NCI-H1417 (cell line): ENCODE measurements around the gene ZNF831.

Experiments used
- DNase-seq, 3 experiments: peaks; one replicate each; lab custom pipeline; 2025; lab: John Stamatoyannopoulos, UW

ZNF831 gene

DNA sequence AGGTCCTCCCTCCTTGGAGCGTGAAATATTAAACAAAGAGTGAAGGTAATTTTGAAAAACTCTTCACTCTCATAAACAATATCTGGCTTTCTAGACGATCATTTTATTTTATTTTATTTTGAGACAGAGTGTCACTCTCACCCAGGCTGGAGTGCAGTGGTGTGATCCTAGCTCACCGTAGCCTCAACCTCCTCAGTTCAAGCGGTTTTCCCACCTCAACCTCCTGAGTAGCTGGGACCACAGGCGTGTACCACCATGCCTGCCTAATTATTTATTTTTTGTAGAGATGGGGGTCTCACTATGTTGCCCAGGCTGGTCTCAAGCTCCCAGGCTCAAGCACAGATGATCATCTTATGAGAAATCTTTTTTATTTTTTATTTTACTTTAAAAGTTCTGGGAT is 16.4 kb downstream of the ZNF831 start:
- no peak for DNase-seq

- DNase-seq = no peak
Observed at GRCh38 chr20:59181936-59182335, 18.3 kb downstream of the ZNF831 start.

GRCh38 chr20:59182401-59183044 is 18.9 kb downstream of the ZNF831 start:
- no peak for DNase-seq

GRCh38 chr20:59183751-59184150 is 20.1 kb downstream of the ZNF831 start:
- no peak for DNase-seq

GRCh38 chr20:59184880-59185447 is 21.3 kb downstream of the ZNF831 start:
- DNase-seq = peak in 1 of 3 experiments; percentile 37

DNA sequence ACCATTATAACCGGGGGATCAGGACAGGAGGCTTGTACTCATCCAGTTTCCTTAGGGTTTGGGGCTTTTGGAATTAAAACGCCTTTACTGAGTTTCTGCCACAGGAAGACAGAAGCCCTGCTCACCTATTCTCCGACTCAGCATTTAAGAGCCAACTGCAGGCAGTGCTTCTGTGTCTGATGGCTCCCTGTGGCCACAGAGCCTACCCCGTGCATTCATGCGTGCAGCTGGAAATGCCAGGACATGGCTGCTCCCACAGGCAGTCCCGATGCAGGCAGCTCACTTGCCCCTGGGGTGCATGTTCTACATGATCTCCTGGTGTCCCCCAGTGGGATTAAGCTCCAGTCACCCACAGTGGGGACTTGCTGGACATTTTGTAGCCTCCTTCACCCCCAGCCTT is 22.2 kb downstream of the ZNF831 start:
- no peak for DNase-seq

GRCh38 chr20:59190466-59190865 is 26.8 kb downstream of the ZNF831 start:
- DNase-seq = no peak

GRCh38 chr20:59191036-59191755 is 27.6 kb downstream of the ZNF831 start:
- DNase-seq = no peak

DNA sequence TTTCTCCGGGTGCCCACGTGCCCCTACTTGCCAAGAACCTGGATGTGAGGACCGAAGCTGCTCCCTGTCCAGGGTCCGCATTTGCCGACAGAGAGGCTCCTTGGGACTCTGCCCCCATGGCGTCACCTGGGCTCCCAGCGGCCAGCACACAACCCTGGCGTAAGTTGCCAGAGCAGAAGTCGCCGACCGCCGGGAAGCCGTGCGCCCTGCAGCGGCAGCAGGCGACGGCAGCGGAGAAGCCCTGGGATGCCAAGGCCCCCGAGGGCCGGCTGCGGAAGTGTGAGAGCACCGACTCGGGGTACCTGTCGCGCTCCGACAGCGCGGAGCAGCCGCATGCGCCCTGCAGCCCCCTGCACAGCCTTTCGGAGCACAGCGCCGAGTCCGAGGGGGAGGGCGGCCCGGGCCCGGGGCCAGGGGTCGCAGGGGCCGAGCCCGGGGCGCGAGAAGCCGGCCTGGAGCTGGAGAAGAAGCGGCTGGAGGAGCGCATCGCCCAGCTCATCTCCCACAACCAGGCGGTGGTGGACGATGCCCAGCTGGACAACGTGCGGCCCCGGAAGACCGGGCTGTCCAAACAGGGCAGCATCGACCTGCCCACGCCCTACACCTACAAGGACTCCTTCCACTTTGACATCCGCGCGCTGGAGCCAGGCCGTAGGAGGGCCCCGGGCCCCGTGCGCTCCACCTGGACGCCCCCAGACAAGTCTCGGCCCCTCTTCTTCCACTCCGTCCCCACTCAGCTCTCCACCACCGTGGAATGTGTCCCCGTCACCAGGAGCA is 28.3 kb downstream of the ZNF831 start:
- DNase-seq = no peak

- DNase-seq = no peak
Observed at GRCh38 chr20:59192533-59192896, 28.9 kb downstream of the ZNF831 start.

DNA sequence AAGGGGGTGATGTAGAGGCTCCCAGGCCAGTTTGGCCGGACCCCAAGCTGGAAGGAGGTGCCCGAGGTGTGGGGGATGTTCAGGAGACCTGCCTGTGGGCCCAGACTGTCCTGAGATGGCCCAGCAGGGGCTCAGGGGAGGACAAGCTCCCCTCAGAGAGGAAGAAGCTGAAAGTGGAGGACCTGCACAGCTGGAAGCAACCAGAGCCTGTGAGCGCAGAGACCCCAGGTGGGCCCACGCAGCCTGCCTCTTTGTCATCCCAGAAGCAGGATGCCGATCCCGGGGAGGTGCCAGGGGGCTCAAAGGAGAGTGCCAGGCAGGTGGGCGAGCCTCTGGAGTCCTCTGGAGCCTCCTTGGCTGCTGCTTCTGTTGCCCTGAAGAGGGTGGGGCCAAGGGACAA is 29.7 kb downstream of the ZNF831 start:
- DNase-seq = no peak

DNA sequence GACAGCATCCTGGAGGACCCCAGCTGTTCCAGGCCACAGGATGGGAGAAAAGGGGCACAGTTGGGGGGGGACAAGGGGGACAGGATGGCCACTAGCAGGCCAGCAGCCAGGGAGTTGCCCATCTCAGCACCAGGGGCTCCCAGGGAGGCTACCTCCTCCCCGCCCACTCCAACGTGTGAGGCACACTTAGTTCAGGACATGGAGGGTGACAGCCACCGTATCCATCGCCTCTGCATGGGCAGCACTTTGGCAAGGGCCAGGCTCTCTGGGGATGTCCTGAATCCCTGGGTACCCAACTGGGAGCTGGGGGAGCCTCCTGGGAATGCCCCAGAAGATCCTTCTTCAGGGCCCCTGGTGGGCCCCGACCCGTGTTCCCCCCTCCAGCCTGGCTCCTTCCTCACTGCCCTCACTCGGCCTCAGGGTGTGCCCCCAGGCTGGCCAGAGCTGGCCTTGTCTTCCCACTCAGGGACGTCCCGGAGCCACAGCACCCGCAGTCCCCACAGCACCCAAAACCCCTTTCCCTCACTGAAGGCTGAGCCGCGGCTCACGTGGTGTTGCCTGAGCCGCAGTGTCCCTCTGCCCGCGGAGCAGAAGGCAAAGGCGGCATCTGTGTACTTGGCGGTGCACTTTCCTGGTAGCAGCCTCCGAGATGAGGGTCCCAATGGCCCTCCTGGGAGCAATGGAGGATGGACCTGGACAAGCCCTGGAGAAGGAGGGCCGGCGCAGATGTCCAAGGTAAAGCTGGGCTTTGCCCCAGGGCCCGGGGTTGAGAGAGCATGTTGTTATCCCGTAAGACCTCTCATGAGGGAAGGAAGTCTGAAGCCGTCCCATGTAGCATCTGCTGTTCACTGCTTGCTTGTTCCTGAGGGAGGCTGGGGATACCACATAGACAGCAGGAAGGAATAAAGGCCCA is 30.7 kb downstream of the ZNF831 start:
- DNase-seq = no peak

GRCh38 chr20:59195316-59195993 is 31.8 kb downstream of the ZNF831 start:
- no peak for DNase-seq

DNA sequence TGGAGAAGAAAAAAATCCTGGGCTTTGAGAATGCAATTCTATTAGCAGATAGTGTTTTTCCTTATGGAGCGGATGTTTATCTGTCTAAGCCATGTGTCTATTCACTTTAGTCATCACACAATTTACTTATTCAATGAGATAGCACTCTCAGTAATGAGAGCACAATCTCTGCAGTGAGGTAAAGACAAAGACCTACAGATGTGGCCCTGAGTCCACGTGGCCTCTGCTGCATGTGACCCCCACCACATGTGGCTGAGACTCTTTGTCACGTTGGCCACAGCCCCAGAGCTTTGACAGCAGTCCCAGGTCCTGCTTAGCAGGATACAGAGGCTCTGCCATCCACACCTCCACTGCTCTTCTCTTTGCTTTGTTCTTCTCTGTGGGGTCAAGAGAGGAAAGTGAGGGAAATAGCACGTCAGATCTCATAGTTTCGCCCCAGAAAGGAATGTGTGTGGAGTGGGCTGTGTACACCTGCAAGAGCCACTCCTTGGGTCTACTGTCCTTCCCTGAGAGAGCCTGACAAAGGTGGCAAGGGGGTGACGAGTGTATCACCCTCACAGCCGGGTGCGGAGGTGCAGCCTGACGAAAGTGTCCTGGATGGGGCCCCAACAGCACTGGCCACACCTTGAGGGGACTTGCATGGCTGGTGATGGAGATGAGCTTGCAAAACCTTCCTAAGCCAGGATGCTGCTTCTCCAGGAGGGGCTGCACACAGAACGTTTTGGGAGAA is 40.7 kb downstream of the ZNF831 start:
- no peak for DNase-seq

DNA sequence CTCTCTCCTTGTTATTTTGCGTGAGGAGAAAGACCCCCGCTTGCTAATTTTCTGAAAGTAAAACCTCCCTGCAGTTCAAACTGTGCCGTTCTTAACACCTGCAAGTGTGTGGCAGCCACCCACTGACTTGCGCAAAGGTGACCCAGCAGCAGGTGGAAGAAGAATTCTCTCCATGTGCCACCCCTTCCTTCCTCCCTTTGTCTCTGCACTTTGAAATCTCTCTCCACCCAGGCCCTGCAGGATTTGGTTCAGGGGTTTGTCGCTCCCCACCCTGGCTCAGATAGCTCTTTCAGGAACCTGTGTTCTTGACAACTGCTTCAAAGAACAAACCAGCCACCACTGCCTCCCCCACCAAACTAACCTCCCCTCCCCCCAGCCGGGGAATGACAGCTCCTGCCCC is 41.4 kb downstream of the ZNF831 start:
- DNase-seq = no peak

DNA sequence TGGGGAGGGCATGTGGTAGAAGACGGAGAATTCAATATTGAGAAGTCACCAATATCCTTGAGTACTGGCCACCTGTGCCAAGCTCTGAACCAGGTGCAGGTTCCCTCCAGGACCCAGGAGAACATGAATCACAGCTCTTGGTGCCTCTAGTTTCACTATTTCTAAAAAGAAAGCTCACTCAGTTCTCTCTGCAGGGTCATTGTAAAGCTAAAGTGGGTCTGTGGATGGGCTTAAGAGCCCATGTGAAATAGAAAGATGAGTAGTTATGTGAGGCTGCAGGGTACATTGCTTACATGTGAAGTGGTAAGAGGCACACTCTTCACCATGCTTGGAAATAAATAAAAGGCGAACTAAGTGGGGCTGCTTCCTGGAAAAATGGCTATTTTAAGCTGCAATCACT is 43.6 kb downstream of the ZNF831 start:
- DNase-seq = peak in 1 of 3 experiments; percentile 77

DNA sequence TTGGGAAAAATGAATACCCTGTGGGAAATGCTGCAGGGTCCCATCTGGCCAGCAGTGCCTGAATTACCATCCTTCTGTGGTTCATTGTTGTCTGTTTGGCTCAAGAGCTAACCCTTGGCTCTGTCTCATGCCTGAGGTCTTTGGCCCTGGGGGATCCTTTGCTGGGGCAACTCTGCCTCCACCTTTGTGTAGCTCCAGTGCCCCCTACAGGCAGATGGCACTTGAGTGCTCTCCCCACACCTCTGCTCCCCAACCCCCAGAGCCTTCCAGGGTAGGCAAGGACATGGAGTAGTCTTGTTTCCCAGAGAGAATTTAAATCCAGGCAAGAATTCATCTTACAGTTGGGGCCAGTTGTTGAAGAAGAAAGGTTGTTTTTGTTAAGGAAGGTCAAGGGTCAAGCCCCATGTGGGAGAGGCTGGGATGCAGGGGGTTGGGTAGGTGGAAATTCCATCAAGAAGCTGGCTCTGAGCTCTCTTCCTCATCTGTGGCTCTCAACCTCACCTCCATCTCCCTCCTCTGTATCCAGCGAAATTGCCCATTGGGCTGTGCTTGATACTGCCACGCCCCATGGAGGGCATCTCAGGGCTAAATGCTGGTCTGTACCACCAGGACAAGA is 44.2 kb downstream of the ZNF831 start:
- peak in 2 of 3 experiments; percentile 40 to 76 for DNase-seq

DNA sequence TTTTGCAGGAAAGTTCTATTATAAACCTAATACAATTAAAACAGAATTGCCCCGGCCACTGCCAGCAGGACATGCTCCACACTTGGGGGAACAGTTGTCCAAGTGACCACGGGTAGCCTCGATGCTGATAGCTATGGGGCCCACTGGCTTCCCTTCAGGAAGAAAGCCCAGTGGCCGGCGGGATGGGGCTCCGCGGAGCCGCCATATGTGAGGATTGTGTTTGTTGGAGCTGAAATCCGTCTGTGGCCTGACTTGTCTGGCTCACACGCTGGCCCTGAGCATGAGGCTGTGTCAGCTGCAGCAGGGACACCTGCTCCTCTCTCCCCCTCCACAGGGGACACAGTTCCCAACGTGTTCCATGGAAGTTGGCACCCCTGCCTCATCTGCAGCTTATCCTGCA is 46.6 kb downstream of the ZNF831 start:
- DNase-seq = no peak

DNA sequence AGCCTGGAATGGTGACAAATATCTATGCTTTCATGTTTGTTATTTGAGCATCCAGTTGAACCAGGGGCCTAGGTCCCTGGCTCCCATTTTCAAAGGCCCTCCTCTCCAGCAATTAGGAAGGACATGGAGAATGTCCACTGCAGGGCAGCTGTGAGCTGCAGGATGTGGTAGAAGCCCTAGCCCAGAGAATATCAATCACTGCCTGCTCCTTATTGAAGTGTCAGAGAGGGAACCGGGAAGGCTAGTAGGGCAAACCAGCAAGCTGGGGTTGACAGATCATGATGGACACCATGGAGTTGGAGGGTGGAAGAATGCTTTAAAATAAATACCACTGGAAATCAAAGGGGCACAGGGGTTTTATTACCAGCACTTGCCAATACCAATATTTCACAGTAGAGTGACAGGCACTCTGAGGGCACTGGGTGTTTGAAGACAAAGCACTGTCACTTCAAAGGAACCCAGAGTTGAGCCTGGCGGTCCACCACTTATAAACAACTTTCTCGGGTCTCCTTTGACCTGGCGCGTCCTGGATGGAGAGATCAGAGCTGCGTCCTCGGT is 47.7 kb downstream of the ZNF831 start:
- no peak for DNase-seq

DNA sequence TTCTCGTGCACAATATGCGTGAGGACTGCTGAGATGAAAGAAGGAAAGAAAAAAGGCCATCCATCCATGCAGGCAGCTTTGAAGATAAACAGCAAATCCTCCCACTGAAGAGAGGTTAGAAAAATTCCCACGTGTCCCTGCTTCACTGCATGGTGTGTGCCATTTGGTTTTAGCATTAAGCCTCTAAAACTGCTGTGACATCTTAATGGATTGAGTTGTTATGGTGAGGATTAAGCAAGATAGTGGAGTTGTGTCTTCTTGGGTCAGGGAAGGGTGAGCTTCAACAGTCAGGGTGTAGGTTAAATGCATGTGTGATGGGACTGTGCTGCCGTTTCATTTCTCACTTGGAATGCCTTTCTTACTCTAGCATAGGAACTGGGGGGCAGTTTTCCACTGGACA is 50.5 kb downstream of the ZNF831 start:
- no peak for DNase-seq
